Endothelial cell of umbilical vein (primary cell): Measurements from ENCODE around the gene PCBP4. TPM values are rescaled to one million over a fixed set of nuclear protein-coding genes. Genes with fewer than 3 reads are reported as not detected.

Experiments used
- BruUV-seq: library from RNA; stranded (reverse); fragments of 400-500 nt; replicated peaks from 2 replicates; lab custom pipeline; 2021; lab: Mats Ljungman, UMichigan
- CTCF ChIA-PET: fragments of 300-600, 350-600 bp; sonication (Branson Sonifier 250); formaldehyde crosslinking; loops from one replicate; lab custom pipeline; 2021; ENCODE audit warnings: antibody characterized with exemption, inconsistent platforms; lab: Charles Lee
- POLR2A ChIA-PET: fragments of 300-600, 350-600 bp; sonication (Branson Sonifier 250); formaldehyde crosslinking; loops from one replicate; lab custom pipeline; 2021; ENCODE audit warnings: antibody characterized with exemption, inconsistent platforms; lab: Charles Lee
- DNase-seq: peaks from one replicate; pipeline ENCODE4 v3.0.0-alpha.2; 2011; ENCODE audit warnings: low read depth, low spot score
- FAIRE-seq: peaks from 2 replicates; lab custom pipeline; 2011; peaks lifted over from hg19 to GRCh38; lab: Jason Lieb, UNC
- H2AFZ ChIP-seq: 2 replicates; pipeline ENCODE4 v1.6.0; 2012; ENCODE audit warnings: low read depth, low read length, control low read depth, inconsistent platforms
- H3K27ac ChIP-seq: 2 replicates; pipeline ENCODE4 v1.5.1; 2011; ENCODE audit warnings: low read depth, mild to moderate bottlenecking, control low read depth, low read length, moderate library complexity; ENCODE audit not compliant: insufficient read depth
- H3K27me3 ChIP-seq, 2 experiments: 2 replicates each; pipeline versions ENCODE4 v1.6.0 to v1.6.1; 2011; ENCODE audit warnings: low read length in 2 of 2, mixed read lengths in 1 of 2; ENCODE audit not compliant: control insufficient read depth in 2 of 2, insufficient read depth in 2 of 2
- H3K36me3 ChIP-seq, 2 experiments: 2 replicates in 1 of 2; 3 replicates in 1 of 2; pipeline ENCODE4 v1.5.1; 2011; ENCODE audit warnings: low read length in 2 of 2, mild to moderate bottlenecking in 1 of 2, moderate library complexity in 1 of 2; ENCODE audit not compliant: control insufficient read depth in 2 of 2, insufficient read depth in 2 of 2; ENCODE audit errors: extremely low read depth in 1 of 2
- H3K4me1 ChIP-seq: 3 replicates; pipeline ENCODE4 v1.5.1; 2011; ENCODE audit warnings: mild to moderate bottlenecking, low read length; ENCODE audit not compliant: control insufficient read depth, insufficient read depth; ENCODE audit errors: extremely low read depth
- H3K4me2 ChIP-seq: 2 replicates; pipeline ENCODE4 v1.6.1; 2011; ENCODE audit warnings: low read length, control low read depth, mixed read lengths; ENCODE audit not compliant: insufficient read depth
- H3K4me3 ChIP-seq, 3 experiments: fragments of 200-600 bp in 1 of 3; sonication (generic), shearing (Covaris generic) in 1 of 3; replicated peaks in 1 of 3; 2 replicates each; pipeline ENCODE4 v1.5.1; 2011 to 2016; ENCODE audit warnings: control low read depth in 3 of 3, low read length in 3 of 3, mild to moderate bottlenecking in 2 of 3, inconsistent platforms in 1 of 3, low read depth in 1 of 3, moderate library complexity in 1 of 3; ENCODE audit not compliant: insufficient read depth in 1 of 3
- H3K79me2 ChIP-seq: 2 replicates; pipeline ENCODE4 v1.6.0; 2012; ENCODE audit warnings: low read length, inconsistent platforms; ENCODE audit not compliant: control insufficient read depth, insufficient read depth
- H3K9ac ChIP-seq: replicated peaks from 2 replicates; pipeline ENCODE3; 2011; ENCODE audit warnings: low read length, control low read depth; ENCODE audit not compliant: insufficient read depth; ENCODE audit errors: extremely low read depth
- H3K9me1 ChIP-seq: replicated peaks from 3 replicates; pipeline ENCODE4 v1.6.0; 2011; ENCODE audit warnings: mild to moderate bottlenecking, low read length; ENCODE audit not compliant: control insufficient read depth, insufficient read depth; ENCODE audit errors: extremely low read depth
- H3K9me3 ChIP-seq: replicated peaks from 2 replicates; pipeline ENCODE4 v1.5.1; 2012; ENCODE audit warnings: low read length, inconsistent platforms; ENCODE audit not compliant: control insufficient read depth, insufficient read depth
- H4K20me1 ChIP-seq: replicated peaks from 2 replicates; pipeline ENCODE3; 2011; ENCODE audit warnings: mild to moderate bottlenecking, low read length; ENCODE audit not compliant: control insufficient read depth, insufficient read depth; ENCODE audit errors: extremely low read depth
- EZH2 ChIP-seq: IDR thresholded peaks from 2 replicates; pipeline ENCODE4 v1.6.1; 2012; ENCODE audit warnings: borderline replicate concordance, low read depth, mild to moderate bottlenecking, moderate library complexity, low read length, inconsistent platforms; ENCODE audit not compliant: severe bottlenecking
- FOS ChIP-seq: IDR thresholded peaks from 2 replicates; pipeline ENCODE4 v1.6.1; 2011; ENCODE audit warnings: mild to moderate bottlenecking, low read length, moderate library complexity, borderline replicate concordance; ENCODE audit not compliant: insufficient read depth
- GATA2 ChIP-seq: IDR thresholded peaks from 2 replicates; pipeline ENCODE4 v1.7.0; 2011; ENCODE audit warnings: low read depth, mild to moderate bottlenecking, moderate library complexity, mixed read lengths, low read length; ENCODE audit not compliant: insufficient read length, insufficient read depth
- JUN ChIP-seq: IDR thresholded peaks from 2 replicates; pipeline ENCODE4 v1.6.1; 2011; ENCODE audit warnings: borderline replicate concordance, low read depth; ENCODE audit not compliant: insufficient read length, insufficient read depth
- MYC ChIP-seq: IDR thresholded peaks from one replicate; pipeline ENCODE4 v1.6.1; 2011; ENCODE audit warnings: mild to moderate bottlenecking, low read depth, low read length
- POLR2A ChIP-seq: IDR thresholded peaks from 2 replicates; pipeline ENCODE4 v1.6.1; 2012; ENCODE audit warnings: low read depth, mild to moderate bottlenecking, control low read depth, low read length
- POLR2AphosphoS5 ChIP-seq: IDR thresholded peaks from 2 replicates; pipeline ENCODE4 v1.6.1; 2012; ENCODE audit warnings: low read depth, mild to moderate bottlenecking, control low read depth, low read length, moderate library complexity; ENCODE audit not compliant: insufficient read depth
- dilution Hi-C: fragments of 300-500 bp; cut with MboI; formaldehyde crosslinking; loops from one replicate; pipeline ENCODE4 v1.15.0; 2019; ENCODE audit warnings: low sequenced_read_pairs; ENCODE audit not compliant: extremely low pct_ligation_motif_present
- intact Hi-C: fragments of 100-400 bp; cut with micrococcal nuclease; formaldehyde crosslinking; loops from one replicate; pipeline ENCODE4 v1.10.0; 2022
- polyA plus RNA-seq, 4 experiments: library from polyadenylated mRNA; depleted of rRNA in 3 of 4; stranded (reverse) in 3 of 4; unstranded in 1 of 4; fragments of >200 nt; gene quantifications; 2 replicates each; pipeline versions ENCODE4 v1.2.1 to v1.2.3, GENCODE V29; 2011 to 2012; ENCODE audit warnings: missing spikeins in 1 of 4
- total RNA-seq: library from RNA; stranded (reverse); gene quantifications from 2 replicates; pipeline ENCODE4 v1.2.3, GENCODE V29; 2021
- TF ChIP-seq, protein P1 (sequence below), 2 donors: IDR thresholded peaks; 1 replicate in 1 of 2; 2 replicates in 1 of 2; pipeline ENCODE4 v1.5.1; 2011; ENCODE audit warnings: low read length in 2 of 2, mild to moderate bottlenecking in 2 of 2, moderate library complexity in 2 of 2, control low read depth in 1 of 2, inconsistent platforms in 1 of 2, low read depth in 1 of 2; ENCODE audit not compliant: insufficient read depth in 1 of 2; ENCODE audit errors: extremely low read depth in 1 of 2
- TF ChIP-seq, protein P2 (sequence below): IDR thresholded peaks from 2 replicates; pipeline ENCODE4 v1.6.1; 2011; ENCODE audit not compliant: insufficient read depth, insufficient read length

Gene PCBP4
- total and polyA plus RNA-seq, 2 donors (not counting 3 experiments of a cell fraction or from before 2014, with no cell fraction given) = 46.5 to 63.1 TPM

GRCh38 chr3:51945926-51946705 is 21.1 kb downstream of the PCBP4 start:
- Histone ChIP-seq H4K20me1 (no peaks in the 10 kb centered on the region), H3K27me3 (no peaks in the 10 kb centered on the region), H3K4me3 (no peak overlapping the region), H3K79me2 (peaks cover 4% of the 10 kb centered on the region), H3K9me1 (no peaks in the 10 kb centered on the region), H3K27ac (no peak overlapping the region), H3K9ac (no peak overlapping the region), H3K4me2 (no peak overlapping the region), H2AFZ (no peak overlapping the region), H3K9me3 (no peaks in the 10 kb centered on the region), H3K4me1 (peaks cover 13% of the 10 kb centered on the region), H3K36me3 (no peaks in the 10 kb centered on the region)
- TF ChIP-seq GATA2 = no peak
- no peak for TF ChIP-seq MYC
- TF ChIP-seq EZH2 = no peak
- no peak for TF ChIP-seq POLR2AphosphoS5
- no peak for TF ChIP-seq FOS
- TF ChIP-seq POLR2A = no peak
- TF ChIP-seq, protein P1, sequence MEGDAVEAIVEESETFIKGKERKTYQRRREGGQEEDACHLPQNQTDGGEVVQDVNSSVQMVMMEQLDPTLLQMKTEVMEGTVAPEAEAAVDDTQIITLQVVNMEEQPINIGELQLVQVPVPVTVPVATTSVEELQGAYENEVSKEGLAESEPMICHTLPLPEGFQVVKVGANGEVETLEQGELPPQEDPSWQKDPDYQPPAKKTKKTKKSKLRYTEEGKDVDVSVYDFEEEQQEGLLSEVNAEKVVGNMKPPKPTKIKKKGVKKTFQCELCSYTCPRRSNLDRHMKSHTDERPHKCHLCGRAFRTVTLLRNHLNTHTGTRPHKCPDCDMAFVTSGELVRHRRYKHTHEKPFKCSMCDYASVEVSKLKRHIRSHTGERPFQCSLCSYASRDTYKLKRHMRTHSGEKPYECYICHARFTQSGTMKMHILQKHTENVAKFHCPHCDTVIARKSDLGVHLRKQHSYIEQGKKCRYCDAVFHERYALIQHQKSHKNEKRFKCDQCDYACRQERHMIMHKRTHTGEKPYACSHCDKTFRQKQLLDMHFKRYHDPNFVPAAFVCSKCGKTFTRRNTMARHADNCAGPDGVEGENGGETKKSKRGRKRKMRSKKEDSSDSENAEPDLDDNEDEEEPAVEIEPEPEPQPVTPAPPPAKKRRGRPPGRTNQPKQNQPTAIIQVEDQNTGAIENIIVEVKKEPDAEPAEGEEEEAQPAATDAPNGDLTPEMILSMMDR (IDR thresholded peaks at IDR 0.05; ENCODE audit: extremely low read depth in 1 of 2, insufficient read depth in 1 of 2, low read depth in 1 of 2, low read length in 2 of 2) = no peak
- no peak for TF ChIP-seq JUN
- TF ChIP-seq, protein P2, sequence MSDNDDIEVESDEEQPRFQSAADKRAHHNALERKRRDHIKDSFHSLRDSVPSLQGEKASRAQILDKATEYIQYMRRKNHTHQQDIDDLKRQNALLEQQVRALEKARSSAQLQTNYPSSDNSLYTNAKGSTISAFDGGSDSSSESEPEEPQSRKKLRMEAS = no peak
- intact Hi-C loops (loop anchor here (10.0 kb wide), 1 partner anchor 561 kb away; the partner anchor contains the start of gene MANF), dilution Hi-C loops (no loop called here)
- CTCF ChIA-PET = no interaction called here
- POLR2A ChIA-PET = no interaction called here
- no peak for DNase-seq
- no TSS peak for BruUV-seq
- no peak for FAIRE-seq
